WTC11 (cell line): ENCODE data around the gene GRM4. TPM values are rescaled to one million over a fixed set of nuclear protein-coding genes. Genes with fewer than 3 reads are reported as not detected.
A peak's percentile ranks its signal among the peaks of the same experiment; 100 is the strongest.

Experiments
- ATAC-seq: fragments of 200-7000 bp; cut with Tn5 transposase; 2 replicates; pipeline ENCODE4 v1.10.0; 2021; ENCODE audit warnings: mild to moderate bottlenecking, moderate library complexity
- CTCF ChIA-PET: fragments of 300-600 bp; sonication (Branson Sonifier 250); formaldehyde crosslinking; loops from one replicate; lab custom pipeline; 2021; ENCODE audit warnings: antibody characterized with exemption; lab: Charles Lee
- POLR2A ChIA-PET: fragments of 350-600 bp; sonication (Branson Sonifier 250); formaldehyde crosslinking; loops from one replicate; lab custom pipeline; 2021; ENCODE audit warnings: antibody characterized with exemption; lab: Charles Lee
- DNase-seq: peaks from one replicate; pipeline ENCODE4 v3.0.0; 2021; ENCODE audit warnings: low spot score
- H3K27ac Mint-ChIP-seq: 2 replicates; pipeline ENCODE4 v1.8.0; 2021; ENCODE audit warnings: mixed read lengths
- H3K27me3 Mint-ChIP-seq: 2 replicates; pipeline ENCODE4 v1.8.0; 2021; ENCODE audit warnings: low read depth, mild to moderate bottlenecking, moderate library complexity, mixed read lengths
- H3K36me3 Mint-ChIP-seq: 2 replicates; pipeline ENCODE4 v1.8.0; 2021; ENCODE audit warnings: mixed read lengths
- H3K4me1 Mint-ChIP-seq: 2 replicates; pipeline ENCODE4 v1.8.0; 2022; ENCODE audit warnings: mixed read lengths
- H3K4me3 Mint-ChIP-seq: 2 replicates; pipeline ENCODE4 v1.8.0; 2021; ENCODE audit warnings: mild to moderate bottlenecking, moderate library complexity, mixed read lengths
- H3K9me3 Mint-ChIP-seq: 2 replicates; pipeline ENCODE4 v1.8.0; 2021; ENCODE audit warnings: mixed read lengths
- CBFB ChIP-seq: sonication (generic); formaldehyde crosslinking; IDR thresholded peaks from 2 replicates; pipeline ENCODE4 v1.8.1; 2022; ENCODE audit warnings: mild to moderate bottlenecking, low read depth, missing genetic modification reagents
- ESRRA ChIP-seq: sonication (generic); formaldehyde crosslinking; IDR thresholded peaks from 2 replicates; pipeline ENCODE4 v1.8.1; 2022; ENCODE audit warnings: mild to moderate bottlenecking, missing genetic modification reagents, borderline replicate concordance
- FOXJ3 ChIP-seq: sonication (generic); formaldehyde crosslinking; IDR thresholded peaks from 2 replicates; pipeline ENCODE4 v1.9.0; 2021; ENCODE audit warnings: missing genetic modification reagents, mild to moderate bottlenecking, borderline replicate concordance
- GABPB1 ChIP-seq: sonication (generic); formaldehyde crosslinking; IDR thresholded peaks from 2 replicates; pipeline ENCODE4 v1.8.1; 2023; ENCODE audit warnings: mild to moderate bottlenecking, missing genetic modification reagents
- NR2C2 ChIP-seq: sonication (generic); formaldehyde crosslinking; IDR thresholded peaks from 2 replicates; pipeline ENCODE4 v1.8.0; 2022; ENCODE audit warnings: mild to moderate bottlenecking, missing genetic modification reagents
- NR3C1 ChIP-seq: sonication (generic); formaldehyde crosslinking; conservative IDR thresholded peaks from 2 replicates; pipeline ENCODE4 v1.8.1; 2023; ENCODE audit warnings: low read depth, mild to moderate bottlenecking, missing genetic modification reagents
- ZNF121 ChIP-seq: sonication (generic); formaldehyde crosslinking; IDR thresholded peaks from 2 replicates; pipeline ENCODE4 v1.8.0; 2023; ENCODE audit warnings: missing genetic modification reagents
- ZNF232 ChIP-seq: sonication (generic); formaldehyde crosslinking; IDR thresholded peaks from 2 replicates; pipeline ENCODE4 v1.8.0; 2022; ENCODE audit warnings: mild to moderate bottlenecking, missing genetic modification reagents
- ZNF317 ChIP-seq: sonication (generic); formaldehyde crosslinking; IDR thresholded peaks from 2 replicates; pipeline ENCODE4 v1.8.1; 2023; ENCODE audit warnings: low read depth, mild to moderate bottlenecking, moderate library complexity, missing genetic modification reagents, borderline replicate concordance
- total RNA-seq: library from RNA; stranded (reverse); gene quantifications from 3 replicates; pipeline ENCODE4 v1.2.3, GENCODE V29; 2021
- TF ChIP-seq, protein P1 (sequence below): sonication (generic); formaldehyde crosslinking; conservative IDR thresholded peaks from 2 replicates; pipeline ENCODE4 v1.8.1; 2022; ENCODE audit warnings: mild to moderate bottlenecking, missing genetic modification reagents
- TF ChIP-seq, protein P2 (sequence below): fragments of 250-450 bp; sonication (Bioruptor Pico); IDR thresholded peaks from 2 replicates; pipeline ENCODE4 v2.1.2; 2022; ENCODE audit warnings: mild to moderate bottlenecking, moderate library complexity
- TF ChIP-seq, protein P3 (sequence below): fragments of 250-450 bp; sonication (Bioruptor Pico); IDR thresholded peaks from 2 replicates; pipeline ENCODE4 v1.9.0; 2021; ENCODE audit warnings: mild to moderate bottlenecking
- TF ChIP-seq, protein P4 (sequence below): sonication (generic); formaldehyde crosslinking; IDR thresholded peaks from 2 replicates; pipeline ENCODE4 v1.8.1; 2023; ENCODE audit warnings: mild to moderate bottlenecking, missing genetic modification reagents, moderate library complexity
- TF ChIP-seq, protein P5 (sequence below): sonication (generic); formaldehyde crosslinking; IDR thresholded peaks from 2 replicates; pipeline ENCODE4 v1.8.0; 2023; ENCODE audit warnings: missing genetic modification reagents

GRM4 gene
- total RNA-seq, 1 experiment from 2014 or later = 34.5 TPM

DNA sequence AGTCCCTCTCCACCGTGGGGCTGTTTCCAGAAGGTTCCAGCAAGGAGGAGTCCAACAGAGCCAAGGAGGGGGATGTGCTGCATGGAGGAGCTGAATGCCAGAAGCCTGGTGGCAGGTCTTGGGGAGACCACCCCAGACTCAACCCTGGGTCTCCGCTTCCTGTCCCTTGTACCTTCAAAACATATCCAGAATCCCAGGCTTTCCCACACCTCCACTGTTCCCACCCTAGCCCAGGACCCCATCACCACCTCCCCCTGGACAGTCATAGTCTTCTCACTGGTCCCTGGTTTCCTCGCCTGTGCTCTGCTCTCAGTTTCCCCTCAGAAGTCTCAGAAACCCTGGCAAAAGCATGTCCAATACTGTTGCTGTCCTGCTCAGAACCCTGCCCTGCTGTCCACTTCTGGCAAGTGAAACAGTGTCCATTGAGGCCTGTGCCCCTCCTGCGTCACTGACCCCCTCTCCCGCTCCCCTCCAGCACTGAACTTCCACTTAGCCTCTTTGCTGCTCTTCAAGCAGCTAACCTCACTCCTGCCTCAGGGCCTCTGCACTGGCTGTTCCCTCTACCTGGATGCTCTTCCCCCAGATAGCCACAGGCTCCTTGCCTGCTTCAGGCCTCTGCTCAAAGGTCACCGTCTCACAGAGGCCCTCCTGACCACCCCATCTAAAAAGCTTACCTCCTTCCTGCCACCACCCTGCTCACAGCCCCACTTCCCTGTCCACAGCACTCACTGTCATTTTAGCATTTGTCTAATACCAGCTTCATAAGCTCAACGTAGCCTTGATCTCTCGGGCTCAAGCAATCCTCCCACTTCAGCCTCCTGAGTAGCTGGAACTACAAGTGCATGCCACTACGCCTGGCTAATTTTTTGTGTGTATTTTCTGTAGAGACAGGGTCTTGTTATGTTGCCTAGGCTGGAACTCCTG is 169.2 kb downstream of the GRM4 start:
- peak overlapping the region; percentile 68 for H3K4me3 Mint-ChIP-seq
- peaks cover 4% of the 10 kb centered on the region; the same call in 1 of the 2 replicates for H3K36me3 Mint-ChIP-seq
- DNase-seq = no peak
- TF ChIP-seq, protein P1, sequence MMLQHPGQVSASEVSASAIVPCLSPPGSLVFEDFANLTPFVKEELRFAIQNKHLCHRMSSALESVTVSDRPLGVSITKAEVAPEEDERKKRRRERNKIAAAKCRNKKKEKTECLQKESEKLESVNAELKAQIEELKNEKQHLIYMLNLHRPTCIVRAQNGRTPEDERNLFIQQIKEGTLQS (CRISPR knock-in tag) = no peak
- TF ChIP-seq NR2C2 (no peak), NR3C1 (CRISPR knock-in tag) (no peak), GABPB1 (CRISPR knock-in tag) (no peak), ZNF317 (CRISPR knock-in tag) (no peak), ESRRA (CRISPR knock-in tag) (no peak), ZNF121 (CRISPR knock-in tag) (no peak), ZNF232 (no peak), CBFB (no peak)
- TF ChIP-seq, protein P2, sequence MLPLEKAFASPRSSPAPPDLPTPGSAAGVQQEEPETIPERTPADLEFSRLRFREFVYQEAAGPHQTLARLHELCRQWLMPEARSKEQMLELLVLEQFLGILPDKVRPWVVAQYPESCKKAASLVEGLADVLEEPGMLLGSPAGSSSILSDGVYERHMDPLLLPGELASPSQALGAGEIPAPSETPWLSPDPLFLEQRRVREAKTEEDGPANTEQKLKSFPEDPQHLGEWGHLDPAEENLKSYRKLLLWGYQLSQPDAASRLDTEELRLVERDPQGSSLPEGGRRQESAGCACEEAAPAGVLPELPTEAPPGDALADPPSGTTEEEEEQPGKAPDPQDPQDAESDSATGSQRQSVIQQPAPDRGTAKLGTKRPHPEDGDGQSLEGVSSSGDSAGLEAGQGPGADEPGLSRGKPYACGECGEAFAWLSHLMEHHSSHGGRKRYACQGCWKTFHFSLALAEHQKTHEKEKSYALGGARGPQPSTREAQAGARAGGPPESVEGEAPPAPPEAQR (CRISPR knock-in tag) = no peak
- TF ChIP-seq, protein P3, sequence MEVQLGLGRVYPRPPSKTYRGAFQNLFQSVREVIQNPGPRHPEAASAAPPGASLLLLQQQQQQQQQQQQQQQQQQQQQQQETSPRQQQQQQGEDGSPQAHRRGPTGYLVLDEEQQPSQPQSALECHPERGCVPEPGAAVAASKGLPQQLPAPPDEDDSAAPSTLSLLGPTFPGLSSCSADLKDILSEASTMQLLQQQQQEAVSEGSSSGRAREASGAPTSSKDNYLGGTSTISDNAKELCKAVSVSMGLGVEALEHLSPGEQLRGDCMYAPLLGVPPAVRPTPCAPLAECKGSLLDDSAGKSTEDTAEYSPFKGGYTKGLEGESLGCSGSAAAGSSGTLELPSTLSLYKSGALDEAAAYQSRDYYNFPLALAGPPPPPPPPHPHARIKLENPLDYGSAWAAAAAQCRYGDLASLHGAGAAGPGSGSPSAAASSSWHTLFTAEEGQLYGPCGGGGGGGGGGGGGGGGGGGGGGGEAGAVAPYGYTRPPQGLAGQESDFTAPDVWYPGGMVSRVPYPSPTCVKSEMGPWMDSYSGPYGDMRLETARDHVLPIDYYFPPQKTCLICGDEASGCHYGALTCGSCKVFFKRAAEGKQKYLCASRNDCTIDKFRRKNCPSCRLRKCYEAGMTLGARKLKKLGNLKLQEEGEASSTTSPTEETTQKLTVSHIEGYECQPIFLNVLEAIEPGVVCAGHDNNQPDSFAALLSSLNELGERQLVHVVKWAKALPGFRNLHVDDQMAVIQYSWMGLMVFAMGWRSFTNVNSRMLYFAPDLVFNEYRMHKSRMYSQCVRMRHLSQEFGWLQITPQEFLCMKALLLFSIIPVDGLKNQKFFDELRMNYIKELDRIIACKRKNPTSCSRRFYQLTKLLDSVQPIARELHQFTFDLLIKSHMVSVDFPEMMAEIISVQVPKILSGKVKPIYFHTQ (CRISPR knock-in tag) = no peak
- TF ChIP-seq, protein P4, sequence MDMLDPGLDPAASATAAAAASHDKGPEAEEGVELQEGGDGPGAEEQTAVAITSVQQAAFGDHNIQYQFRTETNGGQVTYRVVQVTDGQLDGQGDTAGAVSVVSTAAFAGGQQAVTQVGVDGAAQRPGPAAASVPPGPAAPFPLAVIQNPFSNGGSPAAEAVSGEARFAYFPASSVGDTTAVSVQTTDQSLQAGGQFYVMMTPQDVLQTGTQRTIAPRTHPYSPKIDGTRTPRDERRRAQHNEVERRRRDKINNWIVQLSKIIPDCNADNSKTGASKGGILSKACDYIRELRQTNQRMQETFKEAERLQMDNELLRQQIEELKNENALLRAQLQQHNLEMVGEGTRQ (CRISPR knock-in tag) = no peak
- TF ChIP-seq, protein P5, sequence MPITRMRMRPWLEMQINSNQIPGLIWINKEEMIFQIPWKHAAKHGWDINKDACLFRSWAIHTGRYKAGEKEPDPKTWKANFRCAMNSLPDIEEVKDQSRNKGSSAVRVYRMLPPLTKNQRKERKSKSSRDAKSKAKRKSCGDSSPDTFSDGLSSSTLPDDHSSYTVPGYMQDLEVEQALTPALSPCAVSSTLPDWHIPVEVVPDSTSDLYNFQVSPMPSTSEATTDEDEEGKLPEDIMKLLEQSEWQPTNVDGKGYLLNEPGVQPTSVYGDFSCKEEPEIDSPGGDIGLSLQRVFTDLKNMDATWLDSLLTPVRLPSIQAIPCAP (CRISPR knock-in tag) = no peak
- TF ChIP-seq, all 79 proteins: peak for 0
- Mint-ChIP-seq H3K27ac (no peak overlapping the region), H3K27me3 (peaks cover 49% of the 10 kb centered on the region), H3K4me1 (peaks cover 5% of the 10 kb centered on the region), H3K9me3 (peaks cover 8% of the 10 kb centered on the region)
- POLR2A ChIA-PET = no interaction called here
- peak; percentile 37 for ATAC-seq
- CTCF ChIA-PET = interaction anchor here (0.6 to 2.2 kb wide), 8 partner anchors 9 to 215 kb away, joined by 3 to 19 read pairs (median 8); no protein-coding TSS in a partner anchor

DNA sequence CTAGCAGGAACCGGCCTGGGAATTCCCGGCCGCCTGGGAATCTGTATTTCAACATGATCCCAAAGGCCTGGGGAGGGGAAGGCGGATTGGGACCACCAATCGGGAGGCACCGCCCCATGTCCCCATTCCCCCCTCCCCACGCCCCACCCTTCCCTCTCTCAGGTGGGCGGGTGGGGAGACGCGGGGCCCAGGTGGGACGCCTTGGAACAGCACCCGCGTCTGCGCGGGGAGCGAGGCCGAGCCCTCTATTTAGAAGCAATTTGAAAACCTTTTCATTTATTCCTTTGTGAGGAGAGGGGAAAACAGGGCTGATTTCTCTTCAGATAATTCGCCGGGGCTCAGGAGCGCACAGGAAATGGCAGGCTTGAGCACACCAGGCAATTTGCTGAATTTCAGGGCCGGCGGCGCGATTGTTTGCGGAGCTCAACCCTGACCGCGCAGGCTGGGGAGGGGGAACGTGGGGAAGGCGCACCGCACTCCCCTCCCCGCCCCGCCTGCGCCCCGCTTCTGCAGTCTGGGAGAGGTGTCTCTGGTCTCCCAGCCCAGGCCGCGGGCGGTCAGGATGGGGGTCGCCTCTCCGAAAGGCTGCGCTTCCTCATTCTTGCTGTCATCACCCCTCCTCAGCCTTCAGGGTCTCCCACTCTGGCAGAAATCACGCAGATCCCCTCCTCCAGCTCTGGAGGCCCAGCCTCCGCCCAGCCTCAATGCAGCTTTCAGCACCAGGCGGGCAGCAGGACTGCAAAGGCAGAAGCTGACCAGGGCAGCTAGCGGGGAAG is 170.0 kb downstream of the GRM4 start:
- peaks cover 52% of the 10 kb centered on the region for H3K27me3 Mint-ChIP-seq
- H3K36me3 Mint-ChIP-seq = peaks cover 5% of the 10 kb centered on the region; the same call in 1 of the 2 replicates
- no peak for TF ChIP-seq FOXJ3
- TF ChIP-seq, all 79 proteins: peak for 0
- CTCF ChIA-PET = interaction anchor here (0.6 to 2.2 kb wide), 9 partner anchors 8 to 214 kb away, joined by 3 to 19 read pairs (median 6); no protein-coding TSS in a partner anchor
- DNase-seq (peak; percentile 51), ATAC-seq (peak; percentile 69)
- peaks cover 12% of the 10 kb centered on the region for H3K9me3 Mint-ChIP-seq
- POLR2A ChIA-PET = no interaction called here
- H3K27ac Mint-ChIP-seq = no peak overlapping the region
- peak overlapping the region; percentile 68 for H3K4me3 Mint-ChIP-seq
- peaks cover 5% of the 10 kb centered on the region for H3K4me1 Mint-ChIP-seq
